HG03457 (cell line): ENCODE measurements around the gene HMHB1.

Experiments used
- ATAC-seq: cut with Tn5 transposase; IDR thresholded peaks from one replicate; pipeline ENCODE4 v1.9.1; 2021; ENCODE audit warnings: moderate number of reproducible peaks; ENCODE audit not compliant: unreplicated experiment

HMHB1 gene

DNA sequence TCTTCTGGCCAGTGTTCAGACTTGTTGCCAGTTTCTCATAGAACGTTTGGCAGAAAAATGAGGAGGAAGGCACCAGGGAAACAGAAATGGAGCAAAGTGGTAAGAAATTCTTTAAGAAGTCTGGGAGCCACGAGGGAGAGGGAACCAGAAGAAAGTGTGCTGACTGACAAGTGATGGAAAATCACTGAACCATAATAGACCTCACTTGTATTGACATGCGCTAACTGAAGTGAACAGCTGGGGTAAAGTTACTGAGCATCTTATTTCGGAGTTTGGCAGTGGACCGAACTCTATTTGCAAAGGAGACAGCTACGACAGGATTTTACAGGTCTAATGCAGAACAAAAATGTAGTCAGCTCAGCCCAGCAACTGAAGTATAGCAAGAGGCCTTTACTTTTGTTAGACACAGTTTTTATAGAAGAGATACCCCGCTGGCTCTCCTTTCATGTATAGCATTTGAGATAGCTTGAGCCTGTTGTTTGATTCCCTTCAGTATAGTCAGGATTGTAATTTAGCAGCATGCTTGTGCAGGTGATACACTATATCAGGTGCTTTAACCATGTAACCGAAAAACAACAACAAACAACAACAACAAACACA, 53.6 kb downstream of the HMHB1 start:
- no peak for ATAC-seq
